Vagina (tissue), 2 donors: ENCODE results near the gene B9D2. TPM values are rescaled to one million over a fixed set of nuclear protein-coding genes. Genes with fewer than 3 reads are reported as not detected.

ENCODE experiments used
- DNase-seq, 2 donors: peaks; one replicate each; pipeline ENCODE4 v3.0.0-alpha.2; 2017; ENCODE audit errors: extremely low spot score in 2 of 2
- H3K27ac ChIP-seq: fragments of 200-600 bp; sonication (generic); one replicate; pipeline ENCODE4 v1.5.1; 2019
- H3K27me3 ChIP-seq: fragments of 200-600 bp; sonication (generic); one replicate; pipeline ENCODE4 v1.5.1; 2019
- H3K36me3 ChIP-seq, 2 donors: fragments of 200-600 bp; sonication (generic); one replicate each; pipeline ENCODE4 v1.5.1; 2017 to 2019
- H3K4me1 ChIP-seq: fragments of 200-600 bp; sonication (generic); one replicate; pipeline ENCODE4 v1.5.1; 2019
- H3K4me3 ChIP-seq, 2 donors: fragments of 200-600 bp; sonication (generic); 1 replicate in 1 of 2; 2 replicates in 1 of 2; pipeline ENCODE4 v1.5.1; 2016 to 2019
- H3K9me3 ChIP-seq: fragments of 200-600 bp; sonication (generic); one replicate; pipeline ENCODE4 v1.5.1; 2019
- POLR2A ChIP-seq, 2 donors: fragments of 450-650 bp; IDR thresholded peaks; one replicate each; pipeline ENCODE4 v1.6.1; 2017; ENCODE audit warnings: antibody characterized with exemption in 2 of 2, mild to moderate bottlenecking in 2 of 2, moderate library complexity in 2 of 2
- POLR2AphosphoS5 ChIP-seq, 2 donors: sonication (generic); formaldehyde crosslinking; IDR thresholded peaks; one replicate each; pipeline ENCODE4 v1.9.0; 2017; ENCODE audit warnings: antibody characterized with exemption in 2 of 2, mild to moderate bottlenecking in 2 of 2, low read depth in 1 of 2; ENCODE audit not compliant: insufficient read depth in 1 of 2
- intact Hi-C: fragments of 100-400 bp; cut with DNase I; formaldehyde crosslinking; loops from one replicate; pipeline ENCODE4 v1.15.1; 2023
- total RNA-seq: library from RNA; depleted of rRNA; stranded (reverse); fragments of >200 nt; gene quantifications from one replicate; pipeline ENCODE4 v1.2.3, GENCODE V29; 2016
- TF ChIP-seq, protein P1 (sequence below), 3 experiments: fragments of 450-650 bp in 2 of 3; fragments of 200-600 bp in 1 of 3; sonication (generic) in 1 of 3; IDR thresholded peaks; one replicate each; pipeline ENCODE4 v1.5.1; 2017 to 2019; ENCODE audit warnings: antibody characterized with exemption in 3 of 3, mild to moderate bottlenecking in 2 of 3, moderate library complexity in 2 of 3

B9D2 gene
- total RNA-seq, 1 donor from 2014 or later: not detected

DNA sequence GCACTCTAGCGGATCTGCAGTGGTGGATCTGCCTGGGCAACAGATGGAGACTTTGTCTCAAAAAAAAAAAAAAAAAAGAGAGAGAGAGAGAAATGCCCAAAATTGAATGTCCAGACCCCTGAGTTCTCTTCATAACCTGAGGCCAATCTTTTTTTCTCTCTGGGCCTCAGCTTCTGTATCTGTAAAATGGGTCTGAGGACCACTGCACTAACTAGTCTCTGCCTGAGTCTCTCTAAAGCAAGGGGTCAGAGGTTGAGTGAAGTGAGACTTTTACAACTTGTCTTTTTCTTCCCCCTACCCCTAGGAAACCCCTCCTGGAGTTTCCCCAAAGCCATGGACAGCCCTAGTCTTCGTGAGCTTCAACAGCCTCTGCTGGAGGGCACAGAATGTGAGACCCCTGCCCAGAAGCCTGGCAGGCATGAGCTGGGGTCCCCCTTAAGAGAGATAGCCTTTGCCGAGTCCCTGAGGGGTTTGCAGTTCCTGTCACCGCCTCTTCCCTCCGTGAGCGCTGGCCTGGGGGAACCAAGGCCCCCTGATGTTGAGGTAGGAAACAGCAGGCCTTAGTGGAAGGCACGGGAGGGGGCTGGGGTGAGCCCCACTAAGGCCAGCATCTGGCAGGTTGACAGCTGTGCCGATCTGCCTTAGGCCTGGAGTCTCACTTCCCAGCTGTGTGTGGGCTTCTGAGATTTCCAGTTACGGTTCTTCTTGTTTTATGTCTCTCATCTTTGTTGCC is 14.2 kb upstream of the B9D2 start:
- H3K9me3 ChIP-seq: no peaks in the 10 kb centered on the region
- H3K4me1 ChIP-seq: peaks cover 47% of the 10 kb centered on the region
- no peak overlapping the region for H3K4me3 ChIP-seq
- TF ChIP-seq, protein P1, sequence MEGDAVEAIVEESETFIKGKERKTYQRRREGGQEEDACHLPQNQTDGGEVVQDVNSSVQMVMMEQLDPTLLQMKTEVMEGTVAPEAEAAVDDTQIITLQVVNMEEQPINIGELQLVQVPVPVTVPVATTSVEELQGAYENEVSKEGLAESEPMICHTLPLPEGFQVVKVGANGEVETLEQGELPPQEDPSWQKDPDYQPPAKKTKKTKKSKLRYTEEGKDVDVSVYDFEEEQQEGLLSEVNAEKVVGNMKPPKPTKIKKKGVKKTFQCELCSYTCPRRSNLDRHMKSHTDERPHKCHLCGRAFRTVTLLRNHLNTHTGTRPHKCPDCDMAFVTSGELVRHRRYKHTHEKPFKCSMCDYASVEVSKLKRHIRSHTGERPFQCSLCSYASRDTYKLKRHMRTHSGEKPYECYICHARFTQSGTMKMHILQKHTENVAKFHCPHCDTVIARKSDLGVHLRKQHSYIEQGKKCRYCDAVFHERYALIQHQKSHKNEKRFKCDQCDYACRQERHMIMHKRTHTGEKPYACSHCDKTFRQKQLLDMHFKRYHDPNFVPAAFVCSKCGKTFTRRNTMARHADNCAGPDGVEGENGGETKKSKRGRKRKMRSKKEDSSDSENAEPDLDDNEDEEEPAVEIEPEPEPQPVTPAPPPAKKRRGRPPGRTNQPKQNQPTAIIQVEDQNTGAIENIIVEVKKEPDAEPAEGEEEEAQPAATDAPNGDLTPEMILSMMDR (IDR thresholded peaks at IDR 0.05): no peak
- TF ChIP-seq POLR2A (IDR thresholded peaks at IDR 0.05) (no peak), POLR2AphosphoS5 (IDR thresholded peaks at IDR 0.05; ENCODE audit: insufficient read depth in 1 of 2, low read depth in 1 of 2) (no peak)
- H3K27ac ChIP-seq: peak overlapping the region; percentile 5
- intact Hi-C loops: no loop called here
- no peak for DNase-seq
- no peaks in the 10 kb centered on the region for H3K36me3 ChIP-seq
- no peaks in the 10 kb centered on the region for H3K27me3 ChIP-seq

DNA sequence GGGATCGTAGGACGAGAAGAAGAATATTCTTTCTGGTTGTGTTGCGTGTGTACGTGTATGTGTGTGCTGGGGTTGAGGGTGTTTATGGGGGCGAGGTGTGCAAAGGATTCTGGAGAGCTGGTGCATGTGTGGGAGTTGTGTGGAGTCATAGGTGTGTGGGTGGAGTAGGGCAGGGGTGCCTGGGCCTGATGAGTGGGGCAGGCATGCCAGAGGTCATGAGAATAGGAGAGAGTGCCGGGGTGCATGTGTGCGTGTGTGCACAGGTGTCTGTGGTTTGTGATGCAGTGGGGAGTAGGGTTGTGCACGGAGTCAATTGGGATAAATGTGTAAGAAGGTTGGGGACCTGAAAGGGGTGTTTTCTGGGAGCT is 13.0 kb upstream of the B9D2 start:
- peak overlapping the region; percentile 84 for H3K27ac ChIP-seq
- no peaks in the 10 kb centered on the region for H3K36me3 ChIP-seq
- peak overlapping the region; percentile 65 to 70 for H3K4me3 ChIP-seq
- no peak for TF ChIP-seq POLR2AphosphoS5 (IDR thresholded peaks at IDR 0.05; ENCODE audit: insufficient read depth in 1 of 2, low read depth in 1 of 2)
- TF ChIP-seq, protein P1 (IDR thresholded peaks at IDR 0.05): no peak
- TF ChIP-seq POLR2A (IDR thresholded peaks at IDR 0.05): no peak
- no peaks in the 10 kb centered on the region for H3K9me3 ChIP-seq
- peaks cover 47% of the 10 kb centered on the region for H3K4me1 ChIP-seq
- DNase-seq: no peak
- intact Hi-C loops: no loop called here
- H3K27me3 ChIP-seq: no peaks in the 10 kb centered on the region

DNA sequence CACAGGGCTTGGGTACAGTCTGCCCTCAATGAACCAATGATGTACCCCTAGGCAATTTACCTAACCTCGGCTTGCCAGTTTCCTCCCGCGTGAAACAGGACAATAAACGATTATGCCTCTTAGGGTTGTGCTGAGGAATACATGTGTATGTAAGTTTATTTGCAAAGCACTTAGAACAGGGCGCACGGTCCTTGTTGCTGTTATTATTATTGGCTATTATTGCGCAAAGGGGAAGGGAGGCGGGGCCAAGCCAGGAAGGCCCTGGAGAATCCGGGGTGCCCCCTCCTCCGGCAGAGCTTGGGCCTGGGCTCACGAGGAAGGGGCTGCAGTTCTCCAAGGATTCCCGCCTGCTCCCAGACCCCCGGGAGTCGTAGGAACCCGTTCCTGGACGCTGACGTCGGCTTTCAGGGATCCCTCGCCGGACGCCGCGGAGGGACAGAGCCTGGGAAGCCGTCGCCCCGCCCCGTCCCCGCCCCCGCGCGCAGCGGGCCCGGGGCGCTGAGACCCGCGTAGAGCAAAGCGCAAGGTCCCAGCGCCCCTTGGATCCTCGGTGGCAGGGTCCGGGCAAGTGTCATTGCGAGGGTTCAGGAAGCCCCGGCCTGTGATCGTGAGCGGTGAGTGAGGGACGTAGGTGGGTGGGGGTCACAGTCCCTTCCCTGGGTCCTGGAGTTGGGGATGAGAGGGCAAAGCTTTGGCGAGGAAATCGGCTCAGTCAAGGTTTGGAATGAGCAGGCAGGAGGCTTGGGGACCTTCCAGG is 12.5 kb upstream of the B9D2 start, which contains the start of gene TMEM91:
TSS of gene TMEM91 (plus strand) at position 293 of the 757 bp plus-strand sequence. CDS start 1,777 bp downstream, outside the sequence.
- Histone ChIP-seq H3K36me3 (no peaks in the 10 kb centered on the region), H3K4me1 (peaks cover 47% of the 10 kb centered on the region), H3K27ac (peak within 1 kb of the TSS; percentile 84), H3K4me3 (peak within 1 kb of the TSS; percentile 65 to 70), H3K27me3 (no peaks in the 10 kb centered on the region), H3K9me3 (no peaks in the 10 kb centered on the region)
- DNase-seq: no peak
- intact Hi-C loops: no loop called here
- TF ChIP-seq POLR2A (IDR thresholded peaks at IDR 0.05): no peak
- TF ChIP-seq, protein P1 (IDR thresholded peaks at IDR 0.05): no peak
- TF ChIP-seq POLR2AphosphoS5 (IDR thresholded peaks at IDR 0.05; ENCODE audit: insufficient read depth in 1 of 2, low read depth in 1 of 2): peak; percentile 53 to 69

DNA sequence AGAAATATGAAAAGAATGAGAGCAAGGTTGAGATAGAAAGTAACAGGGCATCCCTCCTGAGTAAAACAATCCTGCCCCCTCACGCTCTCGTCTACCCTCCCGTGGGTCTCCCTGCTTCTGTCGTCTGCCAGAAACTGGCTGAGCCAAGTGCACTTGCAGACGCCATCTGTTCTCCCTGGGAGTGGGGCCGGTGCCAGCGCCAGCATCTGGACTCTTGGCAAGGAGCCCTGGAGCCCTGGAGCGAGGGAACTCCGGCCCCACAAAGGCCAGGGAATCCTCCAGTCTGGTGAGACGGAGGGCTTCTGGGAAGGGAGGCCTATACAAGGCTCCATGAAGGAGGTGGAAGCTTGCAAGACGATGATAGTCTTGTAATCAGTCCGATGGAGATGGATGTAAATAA is 10.0 kb upstream of the B9D2 start:
- H3K4me1 ChIP-seq: peaks cover 36% of the 10 kb centered on the region
- DNase-seq: no peak

DNA sequence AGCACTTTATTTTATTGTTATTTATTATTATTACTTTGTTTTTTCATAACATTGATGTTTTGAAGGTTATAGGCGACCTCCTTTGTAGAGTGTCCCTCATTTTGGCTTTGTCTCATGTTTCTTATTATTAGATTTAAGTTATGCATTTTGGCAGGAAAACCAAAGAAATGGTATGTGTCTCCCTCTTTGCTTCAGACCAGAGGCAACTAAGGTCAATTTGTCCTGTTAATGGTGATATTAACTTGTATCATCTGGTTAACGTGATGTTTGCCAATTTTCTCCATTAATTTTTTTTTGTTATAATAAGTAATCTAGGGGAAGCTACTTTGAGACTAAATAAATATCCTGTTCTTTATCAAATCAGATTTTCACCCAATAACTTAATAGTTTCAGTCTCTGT is 8.6 kb upstream of the B9D2 start:
- no peaks in the 10 kb centered on the region for H3K9me3 ChIP-seq
- peaks cover 40% of the 10 kb centered on the region for H3K4me1 ChIP-seq
- no peaks in the 10 kb centered on the region for H3K27me3 ChIP-seq

More for the DNA sequence above, 10.0 kb upstream of the B9D2 start:
- no peak overlapping the region for H3K4me3 ChIP-seq
- H3K27me3 ChIP-seq: no peaks in the 10 kb centered on the region
- H3K36me3 ChIP-seq: no peaks in the 10 kb centered on the region
- H3K9me3 ChIP-seq: no peaks in the 10 kb centered on the region
- peak overlapping the region; percentile 5 for H3K27ac ChIP-seq
- TF ChIP-seq POLR2AphosphoS5 (IDR thresholded peaks at IDR 0.05; ENCODE audit: insufficient read depth in 1 of 2, low read depth in 1 of 2): peak in 1 of 2 donors; percentile 79
- TF ChIP-seq POLR2A (IDR thresholded peaks at IDR 0.05): no peak
- intact Hi-C loops: no loop called here

More for the DNA sequence above, 8.6 kb upstream of the B9D2 start:
- DNase-seq: no peak
- Histone ChIP-seq H3K4me3 (no peak overlapping the region), H3K36me3 (no peaks in the 10 kb centered on the region), H3K27ac (no peak overlapping the region)
- TF ChIP-seq POLR2AphosphoS5 (IDR thresholded peaks at IDR 0.05; ENCODE audit: insufficient read depth in 1 of 2, low read depth in 1 of 2): no peak
- TF ChIP-seq, protein P1 (IDR thresholded peaks at IDR 0.05): no peak
- no peak for TF ChIP-seq POLR2A (IDR thresholded peaks at IDR 0.05)
- intact Hi-C loops: no loop called here
